Fibroblast of gingiva (primary cell): ENCODE results near the gene LTC4S.
A peak's percentile ranks its signal among the peaks of the same experiment; 100 is the strongest.

Experiments used
- DNase-seq: peaks from one replicate; pipeline ENCODE4 v3.0.0-alpha.2; 2011; ENCODE audit warnings: low read depth

LTC4S gene

DNA sequence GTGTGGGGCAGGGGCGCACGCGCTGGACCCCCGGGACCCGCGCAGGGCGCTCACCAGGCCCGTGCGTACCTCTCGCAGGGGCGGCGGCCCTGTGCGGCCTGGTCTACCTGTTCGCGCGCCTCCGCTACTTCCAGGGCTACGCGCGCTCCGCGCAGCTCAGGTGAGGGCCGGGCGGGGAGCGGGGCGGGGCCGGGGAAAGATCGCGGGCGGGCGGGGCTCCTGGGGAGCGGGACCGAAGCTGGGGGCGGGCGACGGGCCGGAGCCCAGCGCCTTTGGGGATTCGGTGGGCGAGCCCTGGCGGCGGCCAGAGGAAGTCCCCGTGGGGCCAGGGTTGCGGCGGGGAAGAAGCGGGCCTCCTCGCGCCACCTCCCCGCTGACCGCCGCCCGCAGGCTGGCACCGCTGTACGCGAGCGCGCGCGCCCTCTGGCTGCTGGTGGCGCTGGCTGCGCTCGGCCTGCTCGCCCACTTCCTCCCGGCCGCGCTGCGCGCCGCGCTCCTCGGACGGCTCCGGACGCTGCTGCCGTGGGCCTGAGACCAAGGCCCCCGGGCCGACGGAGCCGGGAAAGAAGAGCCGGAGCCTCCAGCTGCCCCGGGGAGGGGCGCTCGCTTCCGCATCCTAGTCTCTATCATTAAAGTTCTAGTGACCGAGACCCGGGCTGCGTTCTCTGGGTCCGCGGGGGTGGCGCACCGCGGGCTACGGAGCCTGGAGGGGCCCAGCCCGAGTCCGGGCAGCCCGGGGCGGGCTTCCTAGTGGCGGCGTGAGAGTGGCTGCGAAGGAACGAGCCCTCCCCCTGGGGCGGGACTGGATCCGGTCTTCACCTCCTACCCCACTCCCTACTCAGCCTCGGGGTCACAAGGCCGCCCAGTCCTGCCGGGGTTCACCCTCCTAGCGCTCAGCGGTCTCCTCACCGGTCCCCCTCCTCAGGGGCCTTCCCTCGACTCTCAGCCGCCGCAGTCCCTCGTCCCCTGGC lies 2.4 kb downstream of the LTC4S start:
- DNase-seq, result peak; percentile 79

DNA sequence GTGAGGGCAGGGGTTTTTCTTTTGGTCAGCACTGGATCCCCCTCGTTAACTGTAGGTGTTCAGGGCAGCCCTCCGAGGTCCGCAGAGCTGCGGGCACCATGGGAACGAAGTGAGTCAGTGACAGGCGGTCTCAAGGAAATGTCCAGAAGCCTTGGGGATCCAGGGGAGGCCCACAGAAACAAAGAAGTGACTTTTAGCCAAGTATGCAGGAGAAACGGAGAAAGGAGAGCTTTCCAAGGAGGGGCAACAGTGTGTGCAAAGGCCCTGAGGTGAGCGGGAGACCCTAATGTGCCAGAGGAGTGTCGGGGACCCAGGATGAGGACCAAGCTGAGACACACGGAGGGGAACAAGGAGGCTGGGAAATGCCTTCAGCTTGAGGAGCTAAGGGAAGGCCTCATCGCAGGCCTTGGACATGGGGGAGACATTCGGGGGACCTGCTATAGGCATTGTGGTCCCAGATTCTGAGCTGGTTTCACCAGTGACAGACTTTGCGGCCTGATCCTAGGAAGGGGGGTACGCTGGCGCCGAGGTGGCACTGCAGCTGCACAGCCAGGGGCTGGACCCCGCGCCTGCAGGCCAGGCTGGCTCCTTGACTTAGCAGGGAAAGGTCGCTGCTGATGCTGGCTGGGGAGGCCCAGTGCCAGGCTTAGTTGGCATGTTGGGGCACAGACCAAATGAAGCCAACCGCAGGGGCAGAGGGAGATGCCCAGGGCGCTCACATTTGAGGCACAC lies 3.3 kb downstream of the LTC4S start:
- no peak for DNase-seq

DNA sequence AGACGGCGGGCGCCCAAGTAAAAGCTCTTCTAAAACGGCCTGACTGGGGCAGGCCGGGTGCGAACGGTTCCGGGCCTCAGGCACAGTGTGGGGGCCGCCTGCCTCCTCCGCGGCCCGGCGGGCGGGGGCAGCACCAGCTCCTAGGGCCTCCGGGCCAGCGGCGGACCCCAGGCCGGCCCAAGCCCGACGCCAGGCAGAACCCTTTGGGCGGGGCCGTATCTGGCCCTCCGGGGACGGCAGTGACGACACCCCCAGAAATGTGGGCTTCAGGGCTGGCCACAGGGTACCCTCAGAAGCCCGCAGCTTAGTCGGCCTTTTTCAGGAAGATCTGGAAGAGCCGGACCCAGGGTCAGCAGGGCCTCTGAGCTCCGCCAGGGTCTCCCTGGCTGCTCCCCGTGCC lies 4.0 kb downstream of the LTC4S start:
- DNase-seq, result no peak

DNA sequence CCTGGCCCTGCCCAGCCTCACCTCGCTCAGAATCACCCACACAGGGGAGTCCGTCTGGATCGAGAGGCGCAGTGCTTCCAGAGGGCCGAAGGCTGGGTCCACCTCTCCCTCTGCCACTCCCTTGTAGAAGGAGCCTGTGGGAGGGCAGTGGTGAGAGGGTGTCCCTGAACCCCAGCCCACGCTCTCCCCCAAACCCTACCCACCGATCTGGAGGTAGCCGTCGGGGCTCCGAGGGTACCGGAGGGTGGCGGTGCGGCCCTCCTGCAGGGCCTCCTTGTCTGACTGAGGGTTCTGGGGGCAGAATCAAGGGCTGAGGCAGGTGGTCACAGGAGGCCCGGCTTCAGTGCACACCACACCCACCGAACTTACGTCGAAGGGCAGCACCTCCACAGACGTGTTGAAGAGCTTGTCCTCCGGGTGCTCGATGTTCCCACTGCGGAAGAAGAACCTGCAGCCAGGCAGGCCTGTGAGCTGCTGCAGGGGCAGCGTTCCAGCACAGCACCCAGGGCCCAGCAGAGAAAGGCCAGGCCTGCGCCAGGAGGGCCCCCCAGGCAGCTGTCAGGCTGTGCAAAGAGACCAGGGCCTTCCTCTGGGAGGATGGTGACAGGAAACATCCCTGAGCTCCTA lies 4.5 kb downstream of the LTC4S start:
- DNase-seq, result no peak

DNA sequence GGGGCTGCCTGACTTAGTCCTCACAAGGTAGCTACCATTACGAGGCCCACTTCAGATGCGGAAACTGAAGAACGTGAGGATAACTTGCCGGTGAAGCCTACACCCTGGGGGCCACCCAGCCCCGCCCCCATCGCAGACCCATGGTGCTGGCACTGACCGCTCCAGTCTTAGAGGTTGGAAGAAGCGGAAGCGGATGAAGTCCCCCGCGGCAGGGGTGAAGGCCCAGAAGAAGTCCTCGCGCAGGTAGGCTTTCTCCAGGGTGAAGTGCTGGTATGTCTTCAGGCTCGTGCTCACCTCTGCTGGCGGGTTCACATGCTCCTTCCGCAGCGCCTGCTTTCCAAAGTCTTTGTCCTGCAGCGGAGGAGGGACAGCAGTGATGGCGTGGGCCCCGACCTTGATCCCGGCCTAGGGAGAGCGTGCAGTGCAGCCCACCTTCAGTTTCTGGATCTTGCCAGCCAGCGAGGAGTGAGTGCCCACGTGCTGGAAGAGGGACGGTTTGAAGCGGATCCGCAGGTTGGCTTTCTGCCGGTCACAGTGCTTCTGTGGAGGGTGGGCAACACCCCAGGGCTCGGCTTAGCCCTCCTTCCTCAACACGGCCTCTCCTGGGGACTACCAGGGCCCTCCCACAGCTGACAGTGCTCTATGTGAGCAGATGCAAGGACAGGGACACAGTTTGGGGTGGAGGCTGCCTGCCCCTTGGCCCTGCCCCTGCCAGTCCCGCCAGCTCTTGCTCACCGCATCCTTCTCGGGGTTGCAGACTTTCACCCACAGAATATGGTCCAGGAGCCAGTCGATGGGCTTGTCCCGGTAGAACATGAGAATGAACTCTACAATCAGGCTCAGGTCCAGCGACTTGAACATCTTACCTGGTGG lies 5.2 kb downstream of the LTC4S start:
- DNase-seq, result no peak

DNA sequence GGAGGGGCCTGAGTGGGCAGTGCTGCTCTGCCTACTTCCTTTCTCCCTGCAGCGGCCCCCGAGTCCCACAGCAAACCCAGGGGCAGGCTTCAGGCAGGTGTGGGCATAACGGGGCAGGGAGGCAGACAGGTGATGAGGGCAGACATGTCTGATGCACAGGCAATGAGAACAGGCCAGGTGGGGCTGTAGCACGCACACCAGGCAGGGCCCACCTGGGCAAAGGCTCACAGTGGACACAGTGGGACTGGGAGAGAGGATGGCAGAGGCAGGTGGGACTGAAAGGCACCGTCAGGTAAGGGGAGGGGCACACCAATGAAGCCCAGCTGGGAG lies 5.8 kb downstream of the LTC4S start:
- no peak for DNase-seq

DNA sequence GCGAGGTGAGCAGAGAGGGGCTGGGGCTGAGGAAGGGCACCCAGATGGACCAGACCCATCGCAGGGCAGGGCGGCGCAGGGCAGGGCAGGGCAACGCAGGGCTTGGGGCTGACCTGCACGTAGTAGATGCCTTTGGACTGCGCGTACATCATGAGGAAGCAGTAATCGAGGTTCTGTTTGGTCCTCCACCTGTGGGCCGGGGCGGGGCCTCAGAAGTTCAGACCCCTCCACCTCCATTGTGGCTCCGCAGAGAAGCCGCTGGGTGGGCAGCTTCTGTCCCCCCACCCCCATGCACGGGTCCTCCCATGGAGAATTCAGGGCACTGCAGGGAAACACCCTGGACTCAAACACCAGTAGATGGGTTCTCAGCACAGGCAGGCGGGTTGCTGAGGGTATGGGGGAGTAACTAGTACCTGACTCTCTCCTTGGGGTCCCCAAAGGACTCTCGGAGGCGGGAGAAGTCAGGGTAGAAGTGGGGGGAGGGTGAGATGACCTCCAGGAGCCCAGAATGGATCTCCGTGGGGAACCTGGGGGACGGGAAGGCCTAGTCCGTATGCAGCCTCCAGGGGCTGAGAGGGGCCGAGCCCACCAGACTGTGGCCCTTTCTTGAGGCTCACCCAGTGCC lies 6.4 kb downstream of the LTC4S start:
- DNase-seq, result no peak

DNA sequence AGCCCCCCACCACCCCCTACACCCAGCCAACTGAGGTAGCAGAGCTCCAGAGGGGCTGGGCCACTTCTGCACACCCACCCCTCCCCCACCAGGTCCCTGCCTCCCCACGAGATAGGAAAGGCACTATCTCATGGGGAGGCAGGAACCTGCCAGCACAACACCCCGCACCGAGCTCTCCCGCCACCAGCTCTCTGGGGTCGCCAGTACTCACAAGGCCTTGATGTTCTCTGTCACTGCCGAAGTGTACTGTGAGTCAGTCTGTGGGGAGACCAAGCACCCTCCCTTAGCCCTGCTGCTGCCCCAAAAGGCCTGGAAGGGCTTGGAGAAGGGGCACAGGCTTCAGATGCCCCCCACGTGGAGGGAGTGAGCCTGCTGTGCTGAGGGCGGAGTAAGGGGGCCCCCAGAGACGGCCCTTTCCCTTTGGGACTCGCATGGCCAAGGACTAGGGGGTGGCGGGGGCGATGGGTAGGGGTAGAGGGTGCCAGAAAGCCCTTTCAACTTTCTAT lies 7.0 kb downstream of the LTC4S start:
- DNase-seq, result no peak

DNA sequence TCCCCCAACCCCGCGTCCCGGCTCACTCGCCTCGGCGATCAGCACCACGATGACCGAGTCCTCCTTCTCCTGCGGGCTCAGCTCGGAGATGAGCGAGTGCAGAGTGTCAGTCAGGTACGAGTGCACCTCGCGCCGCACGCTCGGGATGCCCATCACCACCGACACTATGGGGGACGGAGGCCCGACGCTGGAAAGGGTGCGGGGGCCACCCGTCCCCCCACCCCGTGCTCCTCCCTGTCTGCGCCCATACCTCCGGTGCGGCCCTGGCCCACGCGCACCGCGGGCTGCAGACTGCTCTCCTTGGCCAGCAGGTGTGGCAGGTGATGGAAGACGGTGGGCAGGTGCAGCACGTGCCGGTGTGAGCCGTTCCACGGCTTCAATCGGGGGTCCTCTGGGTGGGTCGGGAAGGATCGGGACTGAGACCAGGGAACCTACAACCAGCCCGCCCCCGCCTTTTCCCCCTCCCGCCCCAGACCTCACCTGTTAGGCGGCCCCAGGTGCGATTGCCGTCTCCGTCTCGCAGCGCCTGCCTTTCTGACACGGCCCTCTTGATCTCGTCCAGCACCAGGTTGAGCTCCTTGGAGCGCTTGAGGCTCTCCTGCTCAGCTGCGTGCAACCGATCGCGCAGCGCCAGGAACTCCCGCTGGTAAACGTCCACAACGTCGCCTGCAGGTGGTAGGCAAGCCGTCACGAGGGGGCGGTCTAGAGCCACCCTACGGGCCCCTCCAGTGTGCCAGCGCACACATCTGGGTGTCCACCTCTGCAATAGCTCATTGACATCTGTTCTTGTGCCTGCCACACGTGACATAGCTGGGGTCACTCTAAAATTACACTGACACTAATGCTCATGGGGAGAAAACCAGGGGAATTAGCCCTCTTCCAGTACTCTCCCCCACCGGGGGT lies 7.8 kb downstream of the LTC4S start:
- DNase-seq, result peak; percentile 54

DNA sequence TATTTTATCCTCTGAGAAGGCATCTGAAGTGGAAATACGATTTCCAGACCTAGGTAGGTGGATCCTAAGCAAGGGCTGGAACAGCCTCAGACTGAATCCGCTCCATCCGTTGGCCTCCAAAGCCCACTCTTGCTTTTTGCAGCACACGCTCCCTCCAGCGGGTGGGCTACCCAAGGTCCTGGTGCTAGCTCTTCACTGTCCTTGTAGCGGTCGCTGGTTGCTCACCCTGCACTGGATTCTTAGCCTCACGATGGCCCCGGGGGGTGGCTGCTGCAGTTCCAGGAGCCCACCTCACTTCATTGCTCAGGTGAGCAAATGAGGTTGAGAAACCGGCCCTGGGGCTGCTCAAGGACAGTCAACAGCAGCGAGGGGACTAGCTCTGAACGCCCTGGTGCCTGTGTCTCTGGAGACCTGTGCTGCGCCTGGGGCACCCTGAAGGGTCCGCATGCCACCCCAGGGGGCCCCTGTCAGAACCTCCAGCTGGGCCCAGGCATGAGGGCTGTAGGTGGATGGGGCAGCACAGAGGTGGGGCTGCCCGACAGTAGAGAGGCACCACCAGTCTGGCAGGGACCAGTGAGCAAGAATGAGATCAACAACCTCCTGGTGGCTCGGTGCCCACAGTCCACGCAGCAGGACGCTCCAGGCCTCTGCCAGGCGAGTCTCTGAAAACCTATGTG lies 8.6 kb downstream of the LTC4S start:
- no peak for DNase-seq

DNA sequence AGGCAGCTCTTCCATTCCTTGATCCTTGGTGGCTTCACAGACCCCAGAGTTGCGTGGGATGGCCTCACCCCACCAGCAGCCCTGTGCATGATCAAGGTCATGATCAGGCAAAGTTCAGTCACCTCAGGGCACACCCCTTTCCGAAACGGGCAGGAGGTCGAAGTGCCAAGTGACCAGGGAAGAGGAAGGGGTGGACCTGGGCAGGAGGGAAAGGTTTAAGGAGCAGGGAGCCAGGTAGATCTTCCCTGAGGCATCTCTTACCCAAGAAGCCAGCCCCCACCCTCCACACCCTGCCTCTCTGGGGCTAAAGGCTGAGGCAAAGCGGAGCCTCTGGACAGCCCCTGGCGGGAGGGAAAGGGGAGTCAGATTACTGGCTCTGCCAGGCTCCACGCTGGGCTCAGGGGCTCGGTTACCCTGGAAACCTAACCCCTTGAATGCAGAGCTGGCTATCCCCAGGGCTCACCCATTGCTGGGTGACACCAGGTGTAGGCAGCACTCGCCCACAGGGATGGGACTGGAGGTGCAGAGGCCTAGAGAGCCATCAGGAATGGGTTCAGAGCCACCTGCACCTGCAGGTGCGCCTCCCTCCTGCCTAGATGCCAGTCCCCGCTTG lies 9.3 kb downstream of the LTC4S start:
- DNase-seq, result no peak

DNA sequence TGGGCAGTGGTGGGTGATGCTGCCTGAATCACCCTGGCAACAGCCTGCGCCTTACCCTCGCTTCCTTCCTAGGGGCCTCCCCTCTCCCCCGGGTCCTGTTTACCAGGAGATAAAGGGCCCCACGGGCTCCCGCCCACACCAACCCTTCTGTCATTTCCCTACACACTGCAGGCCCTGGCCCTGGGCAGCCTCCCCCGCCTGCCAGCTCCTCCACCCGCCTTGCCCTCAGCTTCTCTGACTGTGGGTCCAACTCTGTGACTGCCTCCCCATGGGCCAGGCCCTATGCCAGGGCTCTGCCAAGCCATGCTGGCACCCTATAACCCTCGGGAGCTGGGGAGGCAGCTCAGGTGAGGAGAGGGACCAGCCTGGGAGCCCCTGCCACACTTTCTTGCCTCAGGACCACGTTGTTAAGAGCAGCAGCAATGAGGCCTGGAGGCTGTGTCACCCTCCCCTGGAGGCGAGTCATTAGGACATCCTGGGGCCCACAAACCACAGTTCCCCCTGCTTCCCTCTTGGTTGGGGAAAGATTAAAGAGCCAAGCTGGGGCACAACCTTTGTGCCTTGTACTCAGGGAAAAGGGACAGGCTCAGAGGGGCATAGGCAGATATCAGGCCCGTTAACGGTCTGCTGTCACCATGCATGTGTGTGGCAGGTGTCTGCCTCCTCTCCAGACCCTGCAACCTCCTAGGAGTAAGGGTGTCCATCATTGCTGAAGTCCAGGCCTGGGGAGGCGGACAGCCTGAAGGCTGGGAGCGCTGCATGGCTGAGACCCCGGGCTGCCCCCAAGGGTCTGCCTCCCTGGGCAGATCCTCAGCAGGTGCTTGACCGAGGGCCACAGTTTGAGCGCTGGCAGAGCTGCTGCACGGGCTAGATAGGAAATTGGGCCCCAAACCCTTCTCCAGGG lies 10.1 kb downstream of the LTC4S start:
- no peak for DNase-seq

DNA sequence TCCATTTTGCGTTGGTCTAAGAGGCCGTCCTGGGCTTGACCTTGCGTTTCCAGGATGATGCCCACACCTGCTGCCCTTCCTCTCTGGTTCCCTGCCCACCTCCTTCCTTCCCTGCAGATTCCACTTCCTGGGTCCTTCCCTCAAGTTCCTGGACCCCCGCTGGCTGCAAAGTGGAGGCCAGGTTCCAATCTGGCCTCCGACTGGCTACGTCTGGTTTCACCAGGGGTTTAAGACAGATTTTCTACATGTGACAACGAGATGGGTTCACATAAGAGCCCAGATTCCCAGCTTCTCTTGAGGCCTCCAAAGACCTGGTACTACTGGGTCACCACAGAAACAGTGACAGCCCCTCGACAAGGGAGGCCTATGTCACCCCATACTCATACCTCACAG lies 10.8 kb downstream of the LTC4S start:
- DNase-seq, result no peak

DNA sequence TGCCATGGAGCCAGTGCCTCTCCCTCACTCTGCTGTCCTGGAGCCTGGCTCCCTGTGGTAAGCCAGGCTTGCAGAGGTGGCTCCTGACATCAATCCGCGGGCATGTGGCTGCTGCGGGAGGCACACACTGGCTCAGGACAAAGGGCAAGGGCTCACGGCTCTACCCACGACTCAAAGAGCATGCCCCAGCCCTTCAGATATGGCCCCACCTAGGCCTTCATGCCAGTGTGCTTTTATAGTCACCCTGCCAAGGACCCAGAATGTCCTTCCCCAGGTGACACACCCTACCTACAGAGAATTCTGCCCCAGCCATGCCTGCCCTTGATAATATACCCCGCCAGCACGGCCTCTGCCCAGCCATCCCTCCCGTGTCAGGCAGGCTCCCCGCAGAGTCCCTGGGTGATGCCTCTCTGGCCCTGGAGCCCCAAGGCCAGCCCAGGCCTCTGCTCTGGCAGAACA lies 11.3 kb downstream of the LTC4S start:
- no peak for DNase-seq

DNA sequence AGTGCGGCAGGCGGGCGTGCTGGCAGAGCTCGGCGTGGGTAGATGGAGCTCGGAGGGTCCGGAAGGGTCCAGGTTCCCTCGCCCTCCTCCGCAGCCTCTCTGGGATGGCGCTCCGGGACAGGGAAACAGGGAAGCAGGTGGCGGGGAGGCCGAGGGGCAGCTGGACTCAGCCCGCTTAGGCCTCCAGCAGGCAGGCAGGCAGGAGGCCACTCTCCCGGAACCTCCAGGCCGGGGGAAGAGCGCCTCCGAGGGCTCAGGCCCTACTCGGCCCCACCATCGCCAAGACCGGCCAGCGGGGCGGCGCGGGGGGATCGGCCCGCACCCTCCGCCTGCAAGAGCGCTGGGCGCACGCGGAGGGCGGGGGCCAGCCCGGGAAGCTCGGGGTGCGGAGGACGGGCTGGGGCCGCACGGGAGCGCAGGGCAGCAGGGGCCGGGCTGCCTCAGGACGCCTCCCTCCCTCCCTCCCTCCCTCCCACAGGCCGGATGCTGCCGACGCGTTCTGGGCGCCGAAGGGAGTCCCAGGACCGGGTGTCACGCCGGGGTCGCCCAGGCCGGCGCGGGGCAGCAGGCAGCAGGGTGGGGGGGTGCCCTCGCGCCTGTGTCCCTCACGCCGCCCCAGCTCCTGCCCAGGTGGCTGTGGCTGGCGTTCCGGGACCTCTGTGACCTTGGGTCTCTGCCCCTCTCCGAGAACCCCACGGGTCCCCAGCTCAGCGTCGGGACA lies 11.9 kb downstream of the LTC4S start:
- DNase-seq, result peak; percentile 54

DNA sequence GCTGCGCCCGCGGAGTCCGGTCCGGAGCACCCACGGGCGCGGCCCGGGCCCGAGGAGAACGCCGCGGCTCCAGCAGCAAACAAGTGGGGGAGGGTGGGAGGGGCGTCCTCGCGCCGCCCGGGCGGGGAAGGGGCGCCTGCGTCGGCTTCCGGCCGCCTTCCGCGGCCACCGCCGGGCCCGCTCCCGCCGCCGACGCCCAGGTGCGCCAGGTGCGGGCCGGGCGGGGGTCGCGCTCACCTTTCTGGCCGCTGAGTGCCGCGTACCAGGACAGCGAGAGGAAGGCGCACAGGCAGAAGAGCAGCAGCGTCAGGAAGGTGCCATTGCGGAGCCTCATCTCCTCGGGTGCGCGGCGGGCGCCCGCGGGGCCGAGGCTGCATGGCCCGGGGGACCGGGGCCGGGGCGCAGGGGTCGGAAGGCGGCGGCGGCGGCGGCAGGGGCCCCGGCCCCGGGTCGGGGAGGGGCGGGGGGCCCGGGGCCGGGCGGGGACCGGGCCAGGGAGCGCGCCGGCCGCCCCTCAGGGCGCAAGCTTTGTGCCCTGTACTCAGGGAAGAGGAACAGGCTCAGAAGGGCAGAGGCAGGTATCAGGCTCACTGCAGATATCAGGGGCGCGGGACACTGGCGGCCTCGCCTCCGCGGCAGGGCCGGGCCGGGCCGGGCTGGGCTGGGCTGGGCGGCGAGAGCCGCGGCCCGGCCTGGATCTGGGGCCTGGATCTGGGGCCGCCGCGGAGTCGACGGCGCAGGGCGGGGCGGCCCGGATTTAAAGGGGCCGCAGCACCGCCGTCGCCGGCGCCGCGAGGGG lies 12.7 kb downstream of the LTC4S start, which contains the start of gene MGAT4B:
Gene MGAT4B (minus strand): TSS at position 617 of the 799 bp plus-strand sequence. CDS start 283 bp downstream, at position 334.
- DNase-seq, result peak; percentile 76
